Panc1 (cell line): ENCODE results near the gene PTTG1IP2. TPM values are rescaled to one million over a fixed set of nuclear protein-coding genes. Genes with fewer than 3 reads are reported as not detected.

Experiments
- ATAC-seq: fragments of 200-7000 bp; cut with Tn5 transposase; 2 replicates; pipeline ENCODE4 v1.9.1; 2020; ENCODE audit warnings: mild to moderate bottlenecking, moderate library complexity
- BruUV-seq: library from RNA; stranded (reverse); fragments of 400-500 nt; replicated peaks from 2 replicates; lab custom pipeline; 2021; lab: Mats Ljungman, UMichigan
- CTCF ChIA-PET: fragments of 300-600 bp; sonication (Branson Sonifier 250); formaldehyde crosslinking; loops from one replicate; lab custom pipeline; 2022; ENCODE audit warnings: antibody characterized with exemption; lab: Charles Lee
- POLR2A ChIA-PET: fragments of 300-600 bp; sonication (Branson Sonifier 250); formaldehyde crosslinking; loops from one replicate; lab custom pipeline; 2022; ENCODE audit warnings: antibody characterized with exemption; lab: Charles Lee
- DNase-seq: peaks from one replicate; pipeline ENCODE4 v3.0.0-alpha.2; 2010; ENCODE audit warnings: low read depth, low spot score
- H3K27ac ChIP-seq: 2 replicates; pipeline ENCODE4 v1.5.1; 2011; ENCODE audit warnings: mild to moderate bottlenecking, low read length, inconsistent platforms
- H3K27me3 ChIP-seq: fragments of 200-500 bp; sonication (Bioruptor generic); 2 replicates; pipeline ENCODE4 v1.6.0; 2014; ENCODE audit warnings: low read length, inconsistent platforms; ENCODE audit not compliant: control insufficient read depth, insufficient read depth
- H3K36me3 ChIP-seq: fragments of 200-500 bp; sonication (Bioruptor generic); 2 replicates; pipeline ENCODE4 v1.5.1; 2014; ENCODE audit warnings: inconsistent platforms, mild to moderate bottlenecking, low read length, moderate library complexity; ENCODE audit not compliant: control insufficient read depth, insufficient read depth
- H3K4me1 ChIP-seq: 2 replicates; pipeline ENCODE4 v1.5.1; 2011; ENCODE audit warnings: inconsistent platforms, mild to moderate bottlenecking, low read length, moderate library complexity; ENCODE audit not compliant: control insufficient read depth, insufficient read depth
- H3K4me3 ChIP-seq, 2 experiments: 2 replicates each; pipeline ENCODE4 v1.5.1; 2011 to 2012; ENCODE audit warnings: low read depth in 2 of 2, low read length in 2 of 2, mild to moderate bottlenecking in 2 of 2, inconsistent platforms in 1 of 2, moderate library complexity in 1 of 2
- H3K9me3 ChIP-seq: fragments of 200-500 bp; sonication (Bioruptor generic); 2 replicates; pipeline ENCODE4 v1.5.1; 2014; ENCODE audit warnings: low read depth, mild to moderate bottlenecking, inconsistent platforms, low read length, moderate library complexity; ENCODE audit not compliant: control insufficient read depth, insufficient read depth
- CTCF ChIP-seq: fragments of 450-650 bp; IDR thresholded peaks from 2 replicates; pipeline ENCODE4 v1.5.1; 2017; ENCODE audit warnings: mild to moderate bottlenecking
- POLR2AphosphoS5 ChIP-seq: IDR thresholded peaks from 2 replicates; pipeline ENCODE4 v1.6.1; 2012; ENCODE audit warnings: mild to moderate bottlenecking, low read depth, low read length, moderate library complexity
- REST ChIP-seq, 2 experiments: IDR thresholded peaks; 2 replicates each; pipeline ENCODE4 v1.6.1; 2011 to 2012; ENCODE audit warnings: low read depth in 2 of 2, control low read depth in 1 of 2, low read length in 1 of 2, mild to moderate bottlenecking in 1 of 2, moderate library complexity in 1 of 2; ENCODE audit not compliant: insufficient read depth in 1 of 2
- SIN3A ChIP-seq: IDR thresholded peaks from 2 replicates; pipeline ENCODE4 v1.6.1; 2012; ENCODE audit warnings: low read depth, mild to moderate bottlenecking, low read length, moderate library complexity, borderline replicate concordance; ENCODE audit not compliant: insufficient read depth
- TCF7L2 ChIP-seq: IDR thresholded peaks from 2 replicates; pipeline ENCODE4 v1.6.1; 2011; ENCODE audit warnings: mild to moderate bottlenecking, low read depth, low read length, inconsistent platforms
- in situ Hi-C: cut with HindIII; loops from 2 replicates; pipeline ENCODE4 v1.10.0; 2016; ENCODE audit warnings: low sequenced_read_pairs, low pct_unique_long_range_greater_than_20kb
- intact Hi-C: fragments of 100-400 bp; cut with micrococcal nuclease; formaldehyde crosslinking; loops from one replicate; pipeline ENCODE4 v1.10.0; 2022; ENCODE audit not compliant: unreplicated experiment
- total RNA-seq: library from RNA; stranded (reverse); gene quantifications from one replicate; pipeline ENCODE4 v1.2.1, GENCODE V29; 2021; ENCODE audit not compliant: unreplicated experiment

PTTG1IP2 gene
- total RNA-seq, 1 experiment from 2014 or later, result not detected

GRCh38 chr7:90538405-90538804, 69.0 kb downstream of the PTTG1IP2 start:
- Histone ChIP-seq H3K9me3 (no peaks in the 10 kb centered on the region), H3K36me3 (no peaks in the 10 kb centered on the region), H3K4me1 (no peaks in the 10 kb centered on the region), H3K27me3 (no peaks in the 10 kb centered on the region), H3K27ac (no peak overlapping the region), H3K4me3 (no peak overlapping the region)
- ChIA-PET POLR2A (no interaction called here), CTCF (no interaction called here)
- BruUV-seq, result no TSS peak
- in situ Hi-C loops, result no loop called here
- DNase-seq, result no peak
- TF ChIP-seq SIN3A (no peak), REST (IDR thresholded peaks at IDR 0.05; ENCODE audit: insufficient read depth in 1 of 2, low read depth in 2 of 2, low read length in 1 of 2) (no peak), TCF7L2 (no peak), POLR2AphosphoS5 (no peak), CTCF (no peak)
- intact Hi-C loops, result no loop called here
- ATAC-seq, result no peak

GRCh38 chr7:90540406-90540805, 71.0 kb downstream of the PTTG1IP2 start:
- no TSS peak for BruUV-seq
- no peaks in the 10 kb centered on the region for H3K36me3 ChIP-seq
- no peaks in the 10 kb centered on the region for H3K27me3 ChIP-seq
- in situ Hi-C loops (no loop called here), intact Hi-C loops (no loop called here)
- H3K4me1 ChIP-seq, result no peaks in the 10 kb centered on the region
- H3K4me3 ChIP-seq, result no peak overlapping the region
- no peak for TF ChIP-seq REST (IDR thresholded peaks at IDR 0.05; ENCODE audit: insufficient read depth in 1 of 2, low read depth in 2 of 2, low read length in 1 of 2)
- no peak for TF ChIP-seq POLR2AphosphoS5
- no peak for TF ChIP-seq CTCF
- TF ChIP-seq SIN3A, result no peak
- TF ChIP-seq TCF7L2, result no peak
- CTCF ChIA-PET, result no interaction called here
- ATAC-seq (no peak), DNase-seq (no peak)
- no peak overlapping the region for H3K27ac ChIP-seq
- H3K9me3 ChIP-seq, result no peaks in the 10 kb centered on the region
- POLR2A ChIA-PET, result no interaction called here
